Mucosa of descending colon (tissue), 3 donors: Measurements from ENCODE around the gene GCGR. TPM values are rescaled to one million over a fixed set of nuclear protein-coding genes. Genes with fewer than 3 reads are reported as not detected.

Experiments used
- ATAC-seq: fragments of 200-7000 bp; cut with Tn5 transposase; one replicate; pipeline ENCODE4 v1.9.1; 2020; ENCODE audit warnings: mild to moderate bottlenecking, moderate library complexity
- DNase-seq, 3 donors: peaks; one replicate each; pipeline ENCODE4 v3.0.0-alpha.2; 2020
- H3K36me3 ChIP-seq: fragments of 200-600 bp; one replicate; pipeline ENCODE4 v1.8.0; 2021; ENCODE audit warnings: low read depth, mild to moderate bottlenecking
- H3K4me1 ChIP-seq: fragments of 200-600 bp; one replicate; pipeline ENCODE4 v1.8.0; 2021; ENCODE audit warnings: low read depth, mild to moderate bottlenecking
- H3K4me3 ChIP-seq: fragments of 200-600 bp; one replicate; pipeline ENCODE4 v1.8.0; 2021; ENCODE audit warnings: mild to moderate bottlenecking
- H3K9me3 ChIP-seq: fragments of 200-600 bp; one replicate; pipeline ENCODE4 v1.8.0; 2021; ENCODE audit warnings: mild to moderate bottlenecking
- CTCF ChIP-seq: fragments of 200-600 bp; IDR thresholded peaks from one replicate; pipeline ENCODE4 v1.8.0; 2022; ENCODE audit warnings: antibody characterized with exemption, mild to moderate bottlenecking
- intact Hi-C, 2 donors: fragments of 100-400 bp; cut with DNase I in 1 of 2; cut with micrococcal nuclease in 1 of 2; formaldehyde crosslinking; loops; one replicate each; pipeline versions ENCODE4 v1.11.0 to v1.11.1; 2022; cut with DNase I, micrococcal nuclease
- total RNA-seq, 3 donors: library from RNA; stranded (reverse); fragmentation: NEBNext Ultra II Directional in 2 of 3; extraction: Animal tissue kit (Norgen Biotek cat#: 25700) in 2 of 3; gene quantifications; one replicate each; pipeline versions ENCODE4 v1.2.1 to v1.2.4, GENCODE V29; 2021 to 2023
- donor health status: DM: no; HTN: no; CAD: no; lungs with moderate emphysema.
- donor health status: DM: no; HTN: no; CAD: no.
- donor health status: DM: no; HTN: yes; CAD: no.

GCGR gene
- total RNA-seq, 3 donors from 2014 or later: 0.22 to 0.98 (median 0.43) TPM

GRCh38 chr17:81824595-81824994 lies 20.6 kb downstream of the GCGR start:
- Histone ChIP-seq H3K36me3 (no peaks in the 10 kb centered on the region), H3K4me1 (peaks cover 24% of the 10 kb centered on the region), H3K9me3 (no peaks in the 10 kb centered on the region), H3K4me3 (no peak overlapping the region)
- ATAC-seq (no peak), DNase-seq (no peak)
- no peak for TF ChIP-seq CTCF
- intact Hi-C loops: no loop called here

GRCh38 chr17:81825841-81826466 lies 22.0 kb downstream of the GCGR start:
- peak in 1 of 3 donors; percentile 49 for DNase-seq
- H3K4me3 ChIP-seq: no peak overlapping the region
- peak; percentile 18 for ATAC-seq
- H3K36me3 ChIP-seq: no peaks in the 10 kb centered on the region
- TF ChIP-seq CTCF: no peak
- intact Hi-C loops: no loop called here
- peaks cover 24% of the 10 kb centered on the region for H3K4me1 ChIP-seq
- no peaks in the 10 kb centered on the region for H3K9me3 ChIP-seq

- Histone ChIP-seq H3K4me1 (peaks cover 14% of the 10 kb centered on the region), H3K9me3 (no peaks in the 10 kb centered on the region), H3K36me3 (no peaks in the 10 kb centered on the region), H3K4me3 (no peak overlapping the region)
- ATAC-seq (no peak), DNase-seq (no peak)
- no peak for TF ChIP-seq CTCF
- intact Hi-C loops: no loop called here
Observed at GRCh38 chr17:81828656-81829055, 24.7 kb downstream of the GCGR start.

GRCh38 chr17:81829858-81830257 lies 25.9 kb downstream of the GCGR start:
- Histone ChIP-seq H3K4me3 (no peak overlapping the region), H3K4me1 (peaks cover 16% of the 10 kb centered on the region)

GRCh38 chr17:81831563-81831956 lies 27.6 kb downstream of the GCGR start:
- H3K36me3 ChIP-seq: no peaks in the 10 kb centered on the region
- no peak for TF ChIP-seq CTCF
- intact Hi-C loops: no loop called here
- no peak overlapping the region for H3K4me3 ChIP-seq
- no peak for DNase-seq
- peaks cover 12% of the 10 kb centered on the region for H3K4me1 ChIP-seq
- no peaks in the 10 kb centered on the region for H3K9me3 ChIP-seq
- no peak for ATAC-seq

More at GRCh38 chr17:81829858-81830257, 25.9 kb downstream of the GCGR start:
- intact Hi-C loops: no loop called here
- TF ChIP-seq CTCF: no peak
- Histone ChIP-seq H3K9me3 (no peaks in the 10 kb centered on the region), H3K36me3 (no peaks in the 10 kb centered on the region)
- DNase-seq (no peak), ATAC-seq (no peak)
